Skeletal muscle satellite cell (primary cell): ENCODE data around the gene CDKL4.
"Not testable (repeated sequence)": the region's sequence is repeated elsewhere in the genome, so short reads cannot be mapped to it uniquely, and the experiment has no call there.

Source experiments
- H3K27me3 ChIP-seq: 2 replicates; pipeline ENCODE4 v1.7.0; 2013; ENCODE audit warnings: low read length; ENCODE audit not compliant: control insufficient read depth, insufficient read depth
- H3K36me3 ChIP-seq: 2 replicates; pipeline ENCODE4 v1.7.0; 2013; ENCODE audit warnings: mild to moderate bottlenecking, control low read depth, low read length; ENCODE audit not compliant: insufficient read depth
- H3K4me1 ChIP-seq: 2 replicates; pipeline ENCODE4 v1.7.0; 2013; ENCODE audit warnings: low read length; ENCODE audit not compliant: control insufficient read depth, insufficient read depth
- H3K4me2 ChIP-seq: 2 replicates; pipeline ENCODE4 v1.7.0; 2013; ENCODE audit warnings: mild to moderate bottlenecking, low read length
- H3K4me3 ChIP-seq: 2 replicates; pipeline ENCODE4 v1.7.0; 2013; ENCODE audit warnings: low read length
- H3K9ac ChIP-seq: 2 replicates; pipeline ENCODE4 v1.7.0; 2013; ENCODE audit warnings: mild to moderate bottlenecking, low read depth, low read length, moderate library complexity
- H3K9me3 ChIP-seq: replicated peaks from 2 replicates; pipeline ENCODE4 v1.7.0; 2013; ENCODE audit warnings: mild to moderate bottlenecking, control low read depth, low read length

The CDKL4 gene

DNA sequence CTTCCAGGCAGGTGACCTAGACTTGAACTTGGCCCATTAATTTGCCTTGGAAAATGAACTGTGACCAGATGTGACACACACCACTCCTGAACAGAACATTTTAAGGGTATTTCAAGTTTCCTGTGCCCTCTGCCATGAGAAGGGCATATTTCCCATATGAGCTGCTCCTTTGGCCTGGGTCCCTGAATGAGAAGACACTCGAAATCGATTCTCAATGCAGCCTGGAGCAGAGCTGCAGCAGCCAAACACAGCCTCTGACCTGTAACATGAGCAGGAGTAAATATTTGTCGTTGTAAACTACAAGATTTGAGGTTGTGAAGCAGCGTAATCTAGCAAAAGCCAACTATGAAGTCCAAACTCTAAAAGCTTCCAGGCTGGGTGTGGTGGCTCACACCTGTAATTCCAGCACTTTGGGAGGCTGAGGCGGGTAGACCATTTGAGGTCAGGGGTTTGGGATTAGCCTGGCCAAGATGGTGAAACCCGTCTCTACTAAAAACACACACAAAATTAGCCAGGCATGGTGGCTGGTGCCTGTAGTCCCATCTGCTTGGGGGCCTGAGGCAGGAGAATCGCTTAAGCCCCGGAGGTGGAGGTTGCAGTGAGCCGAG lies 92.8 kb downstream of the CDKL4 start:
- no peak overlapping the region for H3K4me3 ChIP-seq
- no peaks in the 10 kb centered on the region for H3K9me3 ChIP-seq
- H3K4me2 ChIP-seq: no peak overlapping the region
- H3K4me1 ChIP-seq: no peaks in the 10 kb centered on the region
- no peaks in the 10 kb centered on the region for H3K36me3 ChIP-seq
- no peak overlapping the region for H3K9ac ChIP-seq
- no peaks in the 10 kb centered on the region for H3K27me3 ChIP-seq

DNA sequence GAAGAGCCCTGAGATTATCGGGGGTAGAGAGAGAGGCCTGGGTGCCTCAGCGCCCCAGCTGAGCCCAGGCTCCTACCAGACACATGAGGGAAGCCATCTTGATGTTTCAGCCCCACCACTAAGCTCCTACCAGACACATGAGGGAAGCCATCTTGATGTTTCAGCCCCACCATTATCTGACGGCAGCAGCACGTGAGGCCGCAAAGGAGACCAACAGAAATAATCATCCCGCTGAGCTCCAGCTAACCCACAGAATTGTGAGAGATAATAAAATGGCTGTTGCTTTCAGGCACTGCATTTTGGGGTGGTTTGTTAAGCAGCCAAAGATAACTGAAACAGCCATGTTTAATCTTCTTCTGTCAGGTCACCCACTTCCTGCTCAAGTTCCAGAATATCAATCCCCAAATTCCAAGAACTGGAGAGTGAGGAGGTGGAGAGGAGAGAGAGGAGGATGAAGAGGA lies 93.6 kb downstream of the CDKL4 start:
- no peak overlapping the region for H3K9ac ChIP-seq
- no peaks in the 10 kb centered on the region for H3K27me3 ChIP-seq
- no peak overlapping the region for H3K4me3 ChIP-seq
- no peaks in the 10 kb centered on the region for H3K9me3 ChIP-seq
- no peaks in the 10 kb centered on the region for H3K4me1 ChIP-seq
- H3K36me3 ChIP-seq: no peaks in the 10 kb centered on the region
- no peak overlapping the region for H3K4me2 ChIP-seq

DNA sequence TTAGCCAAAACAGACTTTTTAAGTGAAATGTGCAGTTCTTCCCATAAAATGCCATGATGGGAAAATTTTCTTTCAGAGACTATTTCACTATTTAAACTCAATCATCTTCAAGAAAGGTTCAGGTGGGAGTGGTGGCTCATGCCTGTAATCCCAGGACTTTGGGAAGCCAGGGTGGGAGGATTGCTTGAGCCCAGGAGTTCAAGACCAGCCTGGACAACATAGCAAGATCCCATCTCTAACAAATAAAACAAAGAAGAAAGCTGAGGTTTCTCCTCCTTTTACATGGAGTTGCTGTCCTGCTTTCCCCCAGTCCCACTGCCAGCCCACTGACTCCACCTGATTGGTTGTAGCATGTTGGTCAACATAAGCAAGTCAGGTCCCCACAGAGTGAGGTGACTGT lies 97.1 kb downstream of the CDKL4 start:
- Histone ChIP-seq H3K27me3 (no peaks in the 10 kb centered on the region), H3K36me3 (no peaks in the 10 kb centered on the region), H3K9me3 (no peaks in the 10 kb centered on the region), H3K4me3 (no peak overlapping the region), H3K9ac (no peak overlapping the region), H3K4me1 (no peaks in the 10 kb centered on the region), H3K4me2 (no peak overlapping the region)

DNA sequence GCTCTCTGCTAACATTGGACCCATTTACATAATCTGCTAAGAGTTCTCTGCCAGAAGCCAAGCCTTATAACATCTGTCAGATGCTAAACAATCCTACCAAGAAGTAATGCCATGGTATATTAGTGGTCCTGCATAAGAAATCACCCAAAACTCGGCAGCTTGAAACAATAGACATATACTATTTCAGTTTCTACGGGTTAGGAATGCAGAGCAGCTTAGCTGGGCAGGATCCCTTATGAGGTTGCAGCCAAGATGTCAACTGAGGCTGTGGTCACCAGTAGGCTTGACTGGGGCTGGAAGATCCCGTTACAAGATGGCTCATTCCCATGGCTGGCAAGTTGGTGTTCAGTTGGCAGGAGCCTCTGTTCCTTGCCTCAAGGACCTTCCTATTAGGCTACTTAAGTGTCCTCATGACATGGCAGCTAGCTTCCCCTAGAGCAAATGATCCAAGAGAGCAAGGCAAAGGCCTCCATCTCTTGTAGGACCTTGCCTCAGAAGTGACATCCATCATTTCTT lies 97.8 kb downstream of the CDKL4 start:
- Histone ChIP-seq H3K36me3 (no peaks in the 10 kb centered on the region), H3K9ac (no peak overlapping the region)

DNA sequence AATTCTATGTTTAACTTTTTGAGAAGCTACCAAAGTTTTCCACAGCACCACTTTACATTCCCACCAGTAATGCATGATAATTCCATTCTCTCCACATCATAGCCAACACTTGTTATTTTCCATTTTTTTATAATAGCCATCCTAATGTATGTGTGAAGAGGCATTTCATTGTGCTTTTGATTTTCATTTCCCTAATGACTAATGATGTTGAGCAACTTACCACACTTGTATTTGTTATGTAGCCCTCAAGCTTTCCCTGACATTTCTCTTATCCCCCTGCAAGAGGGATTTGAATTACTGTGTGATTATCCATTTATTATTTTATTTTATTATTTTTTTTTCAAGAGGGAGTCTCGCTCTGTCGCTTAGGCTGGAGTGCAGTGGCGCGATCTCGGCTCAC lies 99.4 kb downstream of the CDKL4 start:
- H3K4me1 ChIP-seq: no peaks in the 10 kb centered on the region
- H3K4me3 ChIP-seq: no peak overlapping the region
- H3K9me3 ChIP-seq: no peaks in the 10 kb centered on the region
- no peak overlapping the region for H3K4me2 ChIP-seq
- no peaks in the 10 kb centered on the region for H3K36me3 ChIP-seq
- no peaks in the 10 kb centered on the region for H3K27me3 ChIP-seq
- H3K9ac ChIP-seq: no peak overlapping the region

More for the DNA sequence above, 97.8 kb downstream of the CDKL4 start:
- no peak overlapping the region for H3K4me3 ChIP-seq
- no peak overlapping the region for H3K4me2 ChIP-seq
- H3K9me3 ChIP-seq: no peaks in the 10 kb centered on the region
- no peaks in the 10 kb centered on the region for H3K27me3 ChIP-seq
- no peaks in the 10 kb centered on the region for H3K4me1 ChIP-seq

DNA sequence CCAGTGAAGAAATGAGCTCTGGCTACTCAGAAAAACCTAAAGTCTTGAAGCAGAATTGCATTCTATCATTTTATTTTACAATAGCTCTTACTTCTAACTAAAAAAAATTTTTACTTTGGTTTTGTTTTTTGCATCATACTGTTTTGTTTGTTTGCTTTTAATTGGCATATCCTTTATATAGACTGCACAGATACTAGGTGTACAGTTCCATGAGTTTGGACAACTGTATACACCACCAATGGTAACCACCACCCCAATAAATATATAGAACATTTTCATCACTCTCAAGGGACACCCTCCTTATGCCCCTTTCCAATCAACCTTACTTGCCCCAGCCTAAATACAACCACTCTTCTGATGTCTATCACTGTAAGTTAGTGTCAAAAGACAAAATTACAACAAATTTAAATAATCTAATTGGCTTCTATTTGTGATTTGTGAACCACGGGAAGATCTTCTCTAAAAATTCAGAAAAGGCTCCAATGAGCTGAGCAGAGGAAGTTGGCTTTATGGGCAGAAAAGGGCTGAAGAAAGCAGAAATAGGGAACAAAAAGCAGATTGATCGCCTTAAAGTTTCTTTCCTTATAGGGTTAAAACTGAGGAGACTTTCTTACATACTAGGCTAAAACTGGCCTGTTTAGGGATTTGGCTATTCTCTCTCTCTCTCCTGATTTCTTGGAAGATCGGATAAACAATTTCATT lies 100.7 kb downstream of the CDKL4 start:
- no peaks in the 10 kb centered on the region for H3K4me1 ChIP-seq
- no peak overlapping the region for H3K4me2 ChIP-seq
- no peaks in the 10 kb centered on the region for H3K27me3 ChIP-seq
- H3K4me3 ChIP-seq: no peak overlapping the region
- H3K9ac ChIP-seq: no peak overlapping the region
- H3K36me3 ChIP-seq: no peaks in the 10 kb centered on the region
- no peaks in the 10 kb centered on the region for H3K9me3 ChIP-seq

DNA sequence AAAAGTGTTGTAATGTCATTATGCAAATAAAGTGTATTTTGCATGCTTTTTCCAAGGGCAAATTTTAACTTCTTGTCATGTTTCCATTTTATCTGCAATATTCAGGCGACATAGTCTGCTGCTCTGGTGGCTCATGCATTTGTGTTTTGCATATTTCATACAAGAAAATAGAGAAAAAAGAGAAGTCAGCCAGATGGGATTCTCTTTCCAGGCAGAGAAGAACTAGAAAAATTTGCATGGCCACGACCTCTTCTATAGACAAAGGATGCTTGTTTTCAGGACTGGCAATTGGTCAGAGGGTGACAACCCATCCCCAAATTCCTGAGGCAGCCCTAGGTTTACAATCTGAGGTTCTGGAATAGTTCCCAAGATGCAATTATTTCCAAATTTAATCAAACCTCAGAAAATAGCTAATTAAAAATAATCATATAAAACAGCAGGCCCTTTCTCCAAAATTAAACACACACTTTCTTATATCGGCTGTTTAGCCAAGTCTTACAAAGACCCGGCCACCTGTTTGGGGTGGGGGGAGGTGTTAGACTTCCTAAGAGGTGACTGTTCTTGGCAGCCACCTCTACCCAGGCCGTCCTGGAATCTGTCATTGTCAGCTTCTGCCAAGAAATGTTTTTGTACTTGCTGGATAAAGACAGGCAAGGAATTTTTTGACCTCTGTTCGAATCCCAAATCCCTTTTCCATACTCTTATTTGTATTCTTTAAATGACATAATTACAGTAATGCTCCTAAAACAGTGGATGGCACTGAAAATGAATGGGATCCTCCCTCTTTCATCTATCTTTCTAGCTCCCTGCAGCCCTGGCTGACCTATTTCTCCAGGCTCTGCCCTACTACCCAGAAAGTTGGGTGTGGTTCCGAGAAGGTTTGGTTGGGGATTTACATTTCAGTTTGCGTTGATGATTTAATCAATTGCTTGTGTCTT lies 102.2 kb downstream of the CDKL4 start:
- Histone ChIP-seq H3K4me2 (no peak overlapping the region), H3K4me1 (no peaks in the 10 kb centered on the region), H3K27me3 (no peaks in the 10 kb centered on the region), H3K9me3 (no peaks in the 10 kb centered on the region), H3K4me3 (no peak overlapping the region), H3K9ac (no peak overlapping the region), H3K36me3 (no peaks in the 10 kb centered on the region)

DNA sequence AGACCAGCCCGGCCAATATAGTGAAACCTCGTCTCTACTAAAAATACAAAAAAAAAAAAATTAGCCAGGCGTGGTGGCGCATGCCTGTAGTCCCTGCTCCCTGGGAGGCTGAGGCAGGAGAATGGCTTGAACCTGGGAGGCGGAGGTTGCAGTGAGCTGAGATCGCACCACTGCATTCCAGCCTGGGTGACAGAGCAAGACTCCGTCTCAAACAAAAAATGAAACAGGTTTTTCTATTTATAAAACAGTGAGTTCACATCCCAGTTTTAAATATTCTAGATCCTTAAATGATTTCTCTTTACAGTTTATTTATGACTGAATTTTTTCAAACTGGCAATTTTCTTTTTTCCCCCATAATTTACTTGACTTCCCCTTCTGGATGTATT lies 102.8 kb downstream of the CDKL4 start:
- not testable (repeated sequence) for H3K9ac ChIP-seq, H3K36me3 ChIP-seq, H3K4me2 ChIP-seq, H3K9me3 ChIP-seq, H3K27me3 ChIP-seq, H3K4me1 ChIP-seq, H3K4me3 ChIP-seq

DNA sequence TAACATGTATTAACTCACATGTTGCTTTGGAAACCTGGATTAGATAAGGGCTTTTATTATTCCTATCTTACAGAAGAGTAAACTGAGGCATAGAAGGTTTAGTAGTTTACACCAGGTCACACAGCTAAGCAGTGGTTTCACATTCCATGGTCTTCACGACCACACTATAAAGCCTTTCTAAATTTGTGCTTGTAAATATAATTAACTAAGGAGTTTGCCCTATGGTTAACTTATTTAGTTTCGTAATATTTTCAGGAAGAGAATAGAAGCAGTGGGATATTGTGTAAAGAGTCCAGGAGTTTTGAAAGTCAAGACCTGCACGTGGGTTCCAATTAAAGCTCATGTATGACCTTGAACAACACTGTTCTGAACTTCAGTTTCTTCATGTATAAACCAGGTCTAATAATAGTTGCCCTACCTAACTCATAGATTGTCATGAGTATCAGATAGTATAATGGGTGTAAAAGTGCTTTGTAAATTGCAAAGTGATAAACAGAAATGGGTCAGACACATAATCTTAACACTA lies 103.4 kb downstream of the CDKL4 start:
- Histone ChIP-seq H3K27me3 (no peaks in the 10 kb centered on the region), H3K4me2 (no peak overlapping the region), H3K4me1 (no peaks in the 10 kb centered on the region), H3K4me3 (no peak overlapping the region), H3K9me3 (no peaks in the 10 kb centered on the region), H3K36me3 (no peaks in the 10 kb centered on the region), H3K9ac (no peak overlapping the region)

DNA sequence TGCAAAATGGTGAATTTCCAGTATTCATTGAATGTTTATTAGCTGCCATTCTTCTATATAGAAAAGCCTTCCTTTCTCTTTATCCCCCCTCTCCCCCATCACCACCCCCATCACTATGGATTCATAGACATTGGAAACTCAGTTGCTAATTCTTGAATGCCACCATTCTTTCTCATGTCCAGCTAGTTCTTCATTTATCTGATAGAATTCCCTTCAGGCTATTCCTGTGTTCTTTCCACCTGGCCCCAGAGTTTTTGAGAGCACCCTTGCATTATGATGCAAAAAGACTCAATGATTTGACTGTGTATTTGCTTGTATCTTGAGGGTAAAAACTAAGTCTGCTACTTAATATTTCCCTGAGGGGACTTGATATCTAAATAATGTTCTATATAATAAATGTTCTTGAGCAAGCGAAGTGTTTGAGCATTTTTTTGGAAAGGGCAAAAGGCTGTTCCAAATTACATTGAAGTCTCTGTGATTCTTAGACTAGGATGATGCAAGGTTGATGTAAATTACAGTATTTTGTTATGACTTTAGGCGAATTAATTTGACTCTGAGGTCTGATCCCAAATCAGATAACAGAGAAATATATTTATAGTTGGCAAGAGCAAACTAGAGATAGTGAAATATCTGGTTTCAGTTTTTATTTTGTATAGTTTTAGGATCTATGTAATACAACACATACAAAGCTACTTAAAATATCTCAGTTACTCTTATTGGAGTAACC lies 104.1 kb downstream of the CDKL4 start:
- Histone ChIP-seq H3K4me1 (no peaks in the 10 kb centered on the region), H3K4me2 (no peak overlapping the region), H3K36me3 (no peaks in the 10 kb centered on the region), H3K9ac (no peak overlapping the region), H3K9me3 (no peaks in the 10 kb centered on the region), H3K4me3 (no peak overlapping the region), H3K27me3 (no peaks in the 10 kb centered on the region)

DNA sequence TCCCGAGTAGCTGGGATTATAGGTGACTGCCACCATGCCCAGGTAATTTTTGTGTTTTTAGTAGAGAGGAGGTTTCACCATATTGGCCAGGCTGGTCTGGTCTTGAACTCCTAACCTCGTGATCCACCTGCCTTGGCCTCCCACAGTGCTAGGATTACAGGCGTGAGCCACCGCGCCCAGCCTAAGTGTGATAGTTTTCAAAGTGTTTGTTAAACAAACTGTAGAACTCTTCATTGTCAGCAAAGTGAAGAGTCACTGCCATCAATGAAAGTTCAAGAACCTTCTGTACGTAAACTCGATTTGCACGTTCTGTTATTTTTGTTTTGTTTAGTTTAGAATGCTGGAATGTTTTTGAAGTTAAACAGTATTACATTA lies 104.9 kb downstream of the CDKL4 start:
- H3K27me3 ChIP-seq: no peaks in the 10 kb centered on the region
- H3K9me3 ChIP-seq: no peaks in the 10 kb centered on the region
- H3K36me3 ChIP-seq: no peaks in the 10 kb centered on the region
- no peak overlapping the region for H3K4me3 ChIP-seq
- no peaks in the 10 kb centered on the region for H3K4me1 ChIP-seq
- no peak overlapping the region for H3K4me2 ChIP-seq
- no peak overlapping the region for H3K9ac ChIP-seq
